Transverse colon (tissue), 4 donors: ENCODE data around the gene PRSS35. TPM values are rescaled to one million over a fixed set of nuclear protein-coding genes. Genes with fewer than 3 reads are reported as not detected.

ENCODE experiments used
- DNase-seq: peaks from one replicate; pipeline ENCODE4 v3.0.0-alpha.2; 2019
- H3K27ac ChIP-seq, 4 donors: fragments of 200-600 bp; sonication (generic); 2 replicates each; pipeline ENCODE4 v1.5.1; 2016 to 2018; ENCODE audit warnings: inconsistent platforms in 4 of 4
- H3K27me3 ChIP-seq: fragments of 200-600 bp; sonication (generic); 2 replicates; pipeline ENCODE4 v1.5.1; 2017; ENCODE audit warnings: inconsistent platforms
- H3K36me3 ChIP-seq, 4 donors: fragments of 200-600 bp; sonication (generic); 2 replicates each; pipeline ENCODE4 v1.5.1; 2017 to 2019; ENCODE audit warnings: inconsistent platforms in 4 of 4
- H3K4me1 ChIP-seq, 4 donors: fragments of 200-600 bp; sonication (generic); 2 replicates each; pipeline ENCODE4 v1.5.1; 2017 to 2020; ENCODE audit warnings: inconsistent platforms in 4 of 4
- H3K4me3 ChIP-seq, 4 donors: fragments of 200-600 bp; sonication (generic); 1 replicate in 1 of 4; 2 replicates in 3 of 4; pipeline versions ENCODE4 v1.5.1 to v1.6.1; 2017 to 2019; ENCODE audit warnings: inconsistent platforms in 4 of 4
- H3K9me3 ChIP-seq, 2 donors: fragments of 200-600 bp; sonication (generic); 2 replicates each; pipeline ENCODE4 v1.5.1; 2017 to 2019; ENCODE audit warnings: inconsistent platforms in 2 of 2
- EP300 ChIP-seq: sonication (generic); formaldehyde crosslinking; IDR thresholded peaks from one replicate; pipeline ENCODE4 v1.6.1; 2017; ENCODE audit warnings: antibody characterized with exemption, low read depth
- POLR2A ChIP-seq: fragments of 450-650 bp; IDR thresholded peaks from one replicate; pipeline ENCODE4 v1.6.1; 2016; ENCODE audit warnings: antibody characterized with exemption, mild to moderate bottlenecking, moderate library complexity
- POLR2AphosphoS5 ChIP-seq, 3 donors: sonication (generic); formaldehyde crosslinking; IDR thresholded peaks; one replicate each; pipeline ENCODE4 v1.6.1; 2016; ENCODE audit warnings: antibody characterized with exemption in 3 of 3
- WGBS, 2 donors: methylation state at CpG; one replicate each; pipeline ENCODE4 v1.1.5; 2018; ENCODE audit warnings: low coverage in 1 of 2; 5-methylcytosine and 5-hydroxymethylcytosine counted together
- in situ Hi-C, 4 donors: fragments of 200-750 bp; cut with MboI; loops; one replicate each; pipeline versions ENCODE4 v1.15.0 to v1.15.1; 2017; ENCODE audit warnings: low sequenced_read_pairs in 3 of 4, low pct_ligation_motif_present in 1 of 4, low pct_unique_long_range_greater_than_20kb in 1 of 4
- intact Hi-C: fragments of 100-400 bp; cut with DNase I; formaldehyde crosslinking; loops from one replicate; pipeline ENCODE4 v1.15.1; 2023; ENCODE audit warnings: low total_unique reads
- total RNA-seq, 4 donors: library from RNA; depleted of rRNA; stranded (reverse); fragments of >200 nt; gene quantifications; one replicate each; pipeline ENCODE4 v1.1.0, GENCODE V29; 2016
- TF ChIP-seq, protein P1 (sequence below), 5 experiments: fragments of 200-600 bp in 3 of 5; fragments of 450-650 bp in 2 of 5; sonication (generic) in 3 of 5; IDR thresholded peaks; 1 replicate in 2 of 5; 2 replicates in 3 of 5; pipeline ENCODE4 v1.5.1; 2016 to 2017; ENCODE audit warnings: antibody characterized with exemption in 5 of 5, inconsistent platforms in 3 of 5, mild to moderate bottlenecking in 2 of 5, moderate library complexity in 1 of 5

Gene PRSS35, protein sequence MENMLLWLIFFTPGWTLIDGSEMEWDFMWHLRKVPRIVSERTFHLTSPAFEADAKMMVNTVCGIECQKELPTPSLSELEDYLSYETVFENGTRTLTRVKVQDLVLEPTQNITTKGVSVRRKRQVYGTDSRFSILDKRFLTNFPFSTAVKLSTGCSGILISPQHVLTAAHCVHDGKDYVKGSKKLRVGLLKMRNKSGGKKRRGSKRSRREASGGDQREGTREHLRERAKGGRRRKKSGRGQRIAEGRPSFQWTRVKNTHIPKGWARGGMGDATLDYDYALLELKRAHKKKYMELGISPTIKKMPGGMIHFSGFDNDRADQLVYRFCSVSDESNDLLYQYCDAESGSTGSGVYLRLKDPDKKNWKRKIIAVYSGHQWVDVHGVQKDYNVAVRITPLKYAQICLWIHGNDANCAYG
- not detected for total RNA-seq

DNA sequence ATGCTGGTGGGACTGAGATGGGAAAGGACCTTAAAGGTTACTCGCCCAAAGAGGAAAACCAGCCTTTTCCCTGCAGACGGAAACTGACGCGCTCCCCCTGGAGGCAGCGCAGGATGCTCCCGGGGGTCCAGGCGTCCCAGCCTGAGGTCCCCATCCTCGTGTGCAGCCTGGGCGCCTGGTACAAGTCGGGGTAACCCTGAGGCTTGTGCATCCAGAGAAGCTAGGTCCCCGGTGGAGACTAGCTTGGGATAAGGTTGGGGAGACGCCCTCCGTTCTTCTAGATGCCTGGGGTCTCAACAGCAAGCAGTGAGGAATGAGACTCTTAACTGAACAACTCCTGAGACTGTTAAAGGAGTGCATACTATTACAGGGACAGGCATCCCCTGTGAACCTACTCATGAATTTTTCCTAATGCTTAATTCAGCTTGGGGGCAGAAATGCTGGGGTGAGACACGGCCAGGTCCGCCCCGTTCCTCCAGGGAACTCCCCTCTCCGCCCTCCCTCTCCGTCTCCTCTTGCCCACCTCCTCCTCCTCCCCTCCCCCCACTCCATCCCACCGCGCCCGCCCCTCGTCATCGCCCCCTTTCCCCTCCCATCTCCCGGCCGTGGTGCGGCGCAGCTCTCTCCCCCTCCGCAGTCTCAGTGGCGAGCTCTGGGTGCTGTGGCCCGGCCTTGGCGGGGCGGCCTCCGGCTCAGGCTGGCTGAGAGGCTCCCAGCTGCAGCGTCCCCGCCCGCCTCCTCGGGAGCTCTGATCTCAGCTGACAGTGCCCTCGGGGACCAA lies at the start of gene PRSS35:
Gene PRSS35, plus strand, starts transcription at position 634 of the 781 bp plus-strand sequence. CDS start 10,908 bp downstream, outside the sequence.
- in situ Hi-C loops (loop anchor here in 3 of 4 donors (10.0 to 25.0 kb wide), 3 partner anchors 97 to 450 kb away; partner anchors contain the start of genes DOP1A (in 1 of the 3) and UBE3D (in 1 of the 3)), intact Hi-C loops (loop anchor here (2.0 to 5.0 kb wide), 2 partner anchors 93 to 295 kb away; no protein-coding TSS in a partner anchor)
- H3K36me3 ChIP-seq, result no peaks in the 10 kb centered on the region
- peaks cover 5% of the 10 kb centered on the region for H3K27me3 ChIP-seq
- no peak for TF ChIP-seq POLR2A
- TF ChIP-seq, protein P1, sequence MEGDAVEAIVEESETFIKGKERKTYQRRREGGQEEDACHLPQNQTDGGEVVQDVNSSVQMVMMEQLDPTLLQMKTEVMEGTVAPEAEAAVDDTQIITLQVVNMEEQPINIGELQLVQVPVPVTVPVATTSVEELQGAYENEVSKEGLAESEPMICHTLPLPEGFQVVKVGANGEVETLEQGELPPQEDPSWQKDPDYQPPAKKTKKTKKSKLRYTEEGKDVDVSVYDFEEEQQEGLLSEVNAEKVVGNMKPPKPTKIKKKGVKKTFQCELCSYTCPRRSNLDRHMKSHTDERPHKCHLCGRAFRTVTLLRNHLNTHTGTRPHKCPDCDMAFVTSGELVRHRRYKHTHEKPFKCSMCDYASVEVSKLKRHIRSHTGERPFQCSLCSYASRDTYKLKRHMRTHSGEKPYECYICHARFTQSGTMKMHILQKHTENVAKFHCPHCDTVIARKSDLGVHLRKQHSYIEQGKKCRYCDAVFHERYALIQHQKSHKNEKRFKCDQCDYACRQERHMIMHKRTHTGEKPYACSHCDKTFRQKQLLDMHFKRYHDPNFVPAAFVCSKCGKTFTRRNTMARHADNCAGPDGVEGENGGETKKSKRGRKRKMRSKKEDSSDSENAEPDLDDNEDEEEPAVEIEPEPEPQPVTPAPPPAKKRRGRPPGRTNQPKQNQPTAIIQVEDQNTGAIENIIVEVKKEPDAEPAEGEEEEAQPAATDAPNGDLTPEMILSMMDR (IDR thresholded peaks at IDR 0.05), result peak; percentile 53 to 61 (median 56)
- no peaks in the 10 kb centered on the region for H3K9me3 ChIP-seq
- no peak within 1 kb of the TSS for H3K27ac ChIP-seq
- peaks cover 0 to 14% (median 9%) of the 10 kb centered on the region in 4 donors for H3K4me1 ChIP-seq
- peak; percentile 38 for DNase-seq
- peak within 1 kb of the TSS in 3 of 4 donors; percentile 18 to 52 (median 37) for H3K4me3 ChIP-seq
- WGBS, 2 donors, result 6% methylated on average over 32 of the region's 38 CpGs; no CpG with 5 or more reads in 1 of the 2 donors

DNA sequence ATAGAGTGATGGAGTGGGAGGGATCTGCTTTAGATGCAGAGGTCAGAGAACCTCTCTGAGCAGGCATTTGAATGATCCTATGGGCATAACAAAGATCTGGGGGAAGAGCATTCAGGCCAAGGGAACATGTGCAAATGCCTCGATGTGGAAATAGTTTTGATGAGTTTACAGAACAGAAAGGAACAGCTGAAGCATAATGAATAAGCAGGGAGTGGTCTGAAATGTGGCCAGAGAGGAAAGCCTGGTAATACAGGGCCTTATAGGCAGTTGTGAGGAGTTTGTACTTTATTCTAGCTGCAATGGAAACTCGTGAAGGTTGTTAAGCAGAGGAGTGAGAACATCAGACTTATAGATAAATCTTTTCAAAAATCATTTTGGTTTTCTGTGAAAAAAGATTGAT lies 48.4 kb upstream of the PRSS35 start:
- peak overlapping the region; percentile 38 to 69 (median 58) for H3K27ac ChIP-seq
- H3K36me3 ChIP-seq, result no peaks in the 10 kb centered on the region
- peaks cover 5 to 17% (median 12%) of the 10 kb centered on the region in 4 donors for H3K4me1 ChIP-seq
- peak in 1 of 3 donors; percentile 30 for TF ChIP-seq POLR2AphosphoS5 (IDR thresholded peaks at IDR 0.05)
- TF ChIP-seq EP300, result no peak
- TF ChIP-seq, protein P1 (IDR thresholded peaks at IDR 0.05), result no peak
- no peak for TF ChIP-seq POLR2A
- no peaks in the 10 kb centered on the region for H3K9me3 ChIP-seq
- no peak for DNase-seq
- intact Hi-C loops, result no loop called here
- no peak overlapping the region for H3K4me3 ChIP-seq
- in situ Hi-C loops, result no loop called here
- 20 to 22% methylated on average over 2 of the region's 2 CpGs for whole genome bisulfite sequencing, 2 donors
- no peaks in the 10 kb centered on the region for H3K27me3 ChIP-seq

DNA sequence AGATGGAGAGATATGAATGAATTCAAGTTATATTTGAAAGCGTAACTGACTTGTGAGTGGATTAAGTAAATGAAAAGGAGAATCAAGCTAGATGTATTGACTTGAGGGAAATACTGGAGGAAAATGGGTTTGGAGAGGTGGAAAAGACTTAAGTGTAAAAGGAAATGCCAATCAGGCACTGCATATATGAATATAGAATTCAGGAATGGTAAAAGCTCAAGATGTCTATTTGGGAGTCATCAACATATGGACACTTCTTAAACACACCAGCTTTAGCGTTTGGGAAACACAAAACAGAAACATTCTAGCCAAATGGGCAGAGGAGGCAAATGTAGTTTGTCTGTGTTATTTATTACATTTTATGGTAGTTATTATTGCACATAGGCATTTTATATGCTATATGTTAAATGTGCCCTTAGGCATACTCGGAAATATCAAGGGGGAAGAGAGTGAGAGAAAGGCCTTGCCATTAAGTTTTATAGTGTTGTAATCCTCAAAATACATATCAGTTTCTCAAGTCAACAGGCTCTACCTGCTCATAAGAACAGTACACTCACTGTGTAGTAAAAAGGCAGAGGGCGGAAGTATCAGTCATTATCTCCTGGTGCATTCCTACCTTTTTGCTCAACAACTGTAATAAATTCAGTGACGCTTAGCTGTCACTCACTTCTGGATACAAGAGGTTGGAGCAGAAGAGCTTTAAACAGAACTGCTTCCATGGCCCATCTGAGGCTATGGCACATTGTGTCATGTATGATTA lies 47.8 kb upstream of the PRSS35 start:
- H3K4me1 ChIP-seq, result peaks cover 5 to 17% (median 11%) of the 10 kb centered on the region in 4 donors
- 62 to 68% methylated on average over 3 to 5 of the region's 5 CpGs for WGBS, 2 donors
- intact Hi-C loops (no loop called here), in situ Hi-C loops (no loop called here)
- H3K4me3 ChIP-seq, result no peak overlapping the region
- no peaks in the 10 kb centered on the region for H3K36me3 ChIP-seq
- no peaks in the 10 kb centered on the region for H3K27me3 ChIP-seq
- peak; percentile 16 for DNase-seq
- no peaks in the 10 kb centered on the region for H3K9me3 ChIP-seq
- H3K27ac ChIP-seq, result peak overlapping the region; percentile 38 to 69 (median 58)
- TF ChIP-seq POLR2AphosphoS5 (IDR thresholded peaks at IDR 0.05), result peak in 2 of 3 donors; percentile 21 to 48
- TF ChIP-seq, protein P1 (IDR thresholded peaks at IDR 0.05), result no peak
